Measurements from ENCODE around the gene IRAK2. TPM values are rescaled to one million over a fixed set of nuclear protein-coding genes. Genes with fewer than 3 reads are reported as not detected.

Gene IRAK2
- total and polyA plus RNA-seq, 7 donors, result 3.9 to 21.3 (median 9.1) TPM

DNA sequence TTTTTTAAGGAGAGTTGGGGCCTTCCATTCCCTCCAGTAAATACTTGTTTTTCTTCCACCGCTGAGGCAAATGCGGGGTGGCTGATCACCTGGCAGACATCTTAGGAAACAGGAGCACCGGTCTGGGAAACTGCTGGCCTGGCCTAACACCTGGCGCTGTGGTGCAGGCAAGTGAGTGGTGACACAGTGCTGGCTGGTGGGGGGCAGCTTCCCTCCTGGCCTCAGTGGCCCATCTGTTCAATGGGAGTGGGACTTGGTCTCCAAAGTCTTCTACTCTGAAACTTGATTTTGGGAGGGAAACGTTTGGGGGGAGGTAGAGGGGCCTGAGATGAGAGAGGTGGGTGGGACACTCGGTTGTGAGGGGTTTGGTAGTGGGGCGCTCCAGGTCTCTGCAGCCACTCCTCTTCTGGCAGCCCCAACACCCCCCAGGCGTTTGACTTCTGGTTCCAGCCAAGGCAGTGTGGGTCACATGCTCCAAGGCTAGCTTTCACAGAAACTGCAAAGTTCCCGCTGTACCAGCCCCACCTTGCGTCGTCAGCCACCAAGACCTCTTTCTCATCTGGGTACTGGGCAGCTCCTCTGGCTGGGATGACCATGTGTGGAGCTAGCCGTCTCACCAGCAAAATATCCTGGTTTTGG lies 123.3 kb downstream of the IRAK2 start:
- no peaks in the 10 kb centered on the region for H3K4me1 ChIP-seq
- TF ChIP-seq, protein P1, sequence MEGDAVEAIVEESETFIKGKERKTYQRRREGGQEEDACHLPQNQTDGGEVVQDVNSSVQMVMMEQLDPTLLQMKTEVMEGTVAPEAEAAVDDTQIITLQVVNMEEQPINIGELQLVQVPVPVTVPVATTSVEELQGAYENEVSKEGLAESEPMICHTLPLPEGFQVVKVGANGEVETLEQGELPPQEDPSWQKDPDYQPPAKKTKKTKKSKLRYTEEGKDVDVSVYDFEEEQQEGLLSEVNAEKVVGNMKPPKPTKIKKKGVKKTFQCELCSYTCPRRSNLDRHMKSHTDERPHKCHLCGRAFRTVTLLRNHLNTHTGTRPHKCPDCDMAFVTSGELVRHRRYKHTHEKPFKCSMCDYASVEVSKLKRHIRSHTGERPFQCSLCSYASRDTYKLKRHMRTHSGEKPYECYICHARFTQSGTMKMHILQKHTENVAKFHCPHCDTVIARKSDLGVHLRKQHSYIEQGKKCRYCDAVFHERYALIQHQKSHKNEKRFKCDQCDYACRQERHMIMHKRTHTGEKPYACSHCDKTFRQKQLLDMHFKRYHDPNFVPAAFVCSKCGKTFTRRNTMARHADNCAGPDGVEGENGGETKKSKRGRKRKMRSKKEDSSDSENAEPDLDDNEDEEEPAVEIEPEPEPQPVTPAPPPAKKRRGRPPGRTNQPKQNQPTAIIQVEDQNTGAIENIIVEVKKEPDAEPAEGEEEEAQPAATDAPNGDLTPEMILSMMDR (IDR thresholded peaks at IDR 0.05), result no peak
- no peaks in the 10 kb centered on the region for H3K9me3 ChIP-seq
- no peaks in the 10 kb centered on the region for H3K27me3 ChIP-seq (ENCODE audit: insufficient read depth in 3 of 3, low read length in 2 of 3)
- ATAC-seq, result no peak
- intact Hi-C loops (cut with DNase I), result no loop called here
- H3K4me3 ChIP-seq, result no peak overlapping the region
- 88 to 94% (median 91%) methylated on average over 12 of the region's 12 CpGs for WGBS, 3 donors
- peaks cover 0 to 92% of the 10 kb centered on the region in 2 donors for H3K36me3 ChIP-seq (ENCODE audit: insufficient read depth in 1 of 2, low read depth in 1 of 2)
- H3K27ac ChIP-seq, result no peak overlapping the region
- DNase-seq, result no peak

DNA sequence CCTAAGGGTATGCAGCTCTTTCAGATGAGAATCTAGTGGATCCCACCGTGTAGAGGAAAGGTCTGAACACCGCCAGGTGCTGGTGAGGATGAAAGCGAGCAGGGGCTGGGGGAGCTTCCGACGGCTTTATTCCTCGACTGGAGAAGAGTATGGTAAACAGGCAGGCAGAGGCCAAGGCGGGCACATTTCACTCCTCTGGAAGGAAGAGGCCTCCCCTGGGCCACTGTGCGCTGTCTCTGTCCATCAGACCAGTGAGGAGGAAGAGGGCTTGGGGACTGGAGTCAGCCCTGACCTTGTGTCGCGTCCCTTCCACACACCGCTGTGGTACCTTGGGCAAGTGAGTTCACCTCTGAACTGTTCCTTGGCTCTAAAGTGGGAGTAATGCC lies 123.8 kb downstream of the IRAK2 start:
- Histone ChIP-seq H3K27ac (no peak overlapping the region), H3K27me3 (ENCODE audit: insufficient read depth in 3 of 3, low read length in 2 of 3) (no peaks in the 10 kb centered on the region), H3K4me3 (no peak overlapping the region), H3K9me3 (no peaks in the 10 kb centered on the region), H3K4me1 (no peaks in the 10 kb centered on the region), H3K36me3 (ENCODE audit: insufficient read depth in 1 of 2, low read depth in 1 of 2) (peaks cover 0 to 91% of the 10 kb centered on the region in 2 donors)
- TF ChIP-seq, protein P1 (IDR thresholded peaks at IDR 0.05), result no peak
- ATAC-seq (no peak), DNase-seq (no peak)
- 87 to 97% (median 93%) methylated on average over 10 to 11 of the region's 11 CpGs for WGBS, 3 donors
- intact Hi-C loops (cut with DNase I), result no loop called here

DNA sequence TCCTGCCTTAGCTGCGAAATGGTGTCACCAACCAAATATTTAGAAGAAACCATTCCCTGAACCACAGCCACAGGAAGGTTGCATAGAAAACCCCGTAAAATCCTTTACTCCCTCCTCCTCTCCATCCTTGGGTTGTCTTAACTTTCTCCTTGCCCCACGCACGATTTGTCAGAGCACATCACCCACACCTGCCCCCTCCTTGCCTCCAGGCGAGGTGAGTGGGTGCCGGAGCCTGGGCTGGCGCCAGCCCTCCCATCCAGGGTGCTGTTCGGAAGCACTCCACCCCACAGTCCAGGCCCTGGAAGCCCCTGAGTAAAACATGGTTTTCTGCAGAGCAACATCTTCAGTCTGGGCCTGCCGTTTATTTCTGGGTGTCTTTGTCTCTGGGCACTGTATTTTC lies 124.4 kb downstream of the IRAK2 start:
- peaks cover 0 to 91% of the 10 kb centered on the region in 2 donors for H3K36me3 ChIP-seq (ENCODE audit: insufficient read depth in 1 of 2, low read depth in 1 of 2)
- no peak for ATAC-seq

GRCh38 chr3:10289787-10290355 lies 125.2 kb downstream of the IRAK2 start:
- DNase-seq (no peak), ATAC-seq (no peak)
- H3K4me1 ChIP-seq, result no peaks in the 10 kb centered on the region
- no peaks in the 10 kb centered on the region for H3K27me3 ChIP-seq (ENCODE audit: insufficient read depth in 3 of 3, low read length in 2 of 3)
- H3K9me3 ChIP-seq, result no peaks in the 10 kb centered on the region
- intact Hi-C loops (cut with DNase I), result no loop called here
- TF ChIP-seq, protein P1 (IDR thresholded peaks at IDR 0.05), result no peak
- H3K27ac ChIP-seq, result no peak overlapping the region
- no peak overlapping the region for H3K4me3 ChIP-seq
- H3K36me3 ChIP-seq (ENCODE audit: insufficient read depth in 1 of 2, low read depth in 1 of 2), result peaks cover 0 to 92% of the 10 kb centered on the region in 2 donors
- WGBS, 3 donors, result 83 to 88% (median 86%) methylated on average over 9 of the region's 9 CpGs

More for the DNA sequence above, 124.4 kb downstream of the IRAK2 start:
- WGBS, 3 donors, result 86 to 89% (median 87%) methylated on average over 9 of the region's 9 CpGs
- intact Hi-C loops (cut with DNase I), result no loop called here
- TF ChIP-seq, protein P1 (IDR thresholded peaks at IDR 0.05), result no peak
- Histone ChIP-seq H3K27ac (no peak overlapping the region), H3K4me3 (no peak overlapping the region), H3K27me3 (ENCODE audit: insufficient read depth in 3 of 3, low read length in 2 of 3) (no peaks in the 10 kb centered on the region), H3K4me1 (no peaks in the 10 kb centered on the region), H3K9me3 (no peaks in the 10 kb centered on the region)
- DNase-seq, result no peak
